PC-9 (cell line): ENCODE measurements around the gene PCDHGA5.

Experiments used
- EZH2 ChIP-seq: fragments of 200-600 bp; sonication (generic); IDR thresholded peaks from 2 replicates; pipeline ENCODE4 v1.8.0; 2017; ENCODE audit warnings: antibody characterized with exemption, low read depth
- TF ChIP-seq, protein P1 (sequence below): fragments of 200-600 bp; sonication (generic); conservative IDR thresholded peaks from 2 replicates; pipeline ENCODE4 v1.6.1; 2017; ENCODE audit warnings: mixed run types, antibody characterized with exemption, mild to moderate bottlenecking, moderate library complexity

DNA sequence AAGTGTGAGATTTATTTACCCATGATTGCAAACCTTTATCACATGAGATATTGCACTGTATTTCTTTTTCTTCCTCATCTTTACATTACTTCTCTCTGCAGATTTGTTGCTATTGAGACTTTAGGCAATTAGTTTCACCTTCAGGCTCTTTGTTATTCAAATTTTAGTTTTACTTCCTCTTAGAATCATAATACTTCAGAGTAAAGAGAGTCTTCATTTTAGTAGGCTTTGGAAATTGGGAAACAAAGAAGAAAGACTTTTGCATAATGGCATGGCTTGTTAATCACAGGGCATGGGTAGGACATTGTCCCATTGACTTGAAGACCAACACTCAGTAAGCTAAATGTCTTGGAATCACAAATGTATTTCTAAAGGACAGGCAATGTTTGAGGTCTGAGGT, 1.2 kb upstream of the PCDHGA5 start:
- TF ChIP-seq, protein P1, sequence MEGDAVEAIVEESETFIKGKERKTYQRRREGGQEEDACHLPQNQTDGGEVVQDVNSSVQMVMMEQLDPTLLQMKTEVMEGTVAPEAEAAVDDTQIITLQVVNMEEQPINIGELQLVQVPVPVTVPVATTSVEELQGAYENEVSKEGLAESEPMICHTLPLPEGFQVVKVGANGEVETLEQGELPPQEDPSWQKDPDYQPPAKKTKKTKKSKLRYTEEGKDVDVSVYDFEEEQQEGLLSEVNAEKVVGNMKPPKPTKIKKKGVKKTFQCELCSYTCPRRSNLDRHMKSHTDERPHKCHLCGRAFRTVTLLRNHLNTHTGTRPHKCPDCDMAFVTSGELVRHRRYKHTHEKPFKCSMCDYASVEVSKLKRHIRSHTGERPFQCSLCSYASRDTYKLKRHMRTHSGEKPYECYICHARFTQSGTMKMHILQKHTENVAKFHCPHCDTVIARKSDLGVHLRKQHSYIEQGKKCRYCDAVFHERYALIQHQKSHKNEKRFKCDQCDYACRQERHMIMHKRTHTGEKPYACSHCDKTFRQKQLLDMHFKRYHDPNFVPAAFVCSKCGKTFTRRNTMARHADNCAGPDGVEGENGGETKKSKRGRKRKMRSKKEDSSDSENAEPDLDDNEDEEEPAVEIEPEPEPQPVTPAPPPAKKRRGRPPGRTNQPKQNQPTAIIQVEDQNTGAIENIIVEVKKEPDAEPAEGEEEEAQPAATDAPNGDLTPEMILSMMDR: no peak
- TF ChIP-seq EZH2: no peak
